NCI-H2107 treated with DMSO at 0.1 percent for 48 hours (cell line): ENCODE data around the gene SCAMP2.
"Not testable (repeated sequence)": the region's sequence is repeated elsewhere in the genome, so short reads cannot be mapped to it uniquely, and the experiment has no call there.

Experiments used
- DNase-seq: peaks from one replicate; lab custom pipeline; 2025; ENCODE audit not compliant: unreplicated experiment; lab: John Stamatoyannopoulos, UW

The SCAMP2 gene, protein sequence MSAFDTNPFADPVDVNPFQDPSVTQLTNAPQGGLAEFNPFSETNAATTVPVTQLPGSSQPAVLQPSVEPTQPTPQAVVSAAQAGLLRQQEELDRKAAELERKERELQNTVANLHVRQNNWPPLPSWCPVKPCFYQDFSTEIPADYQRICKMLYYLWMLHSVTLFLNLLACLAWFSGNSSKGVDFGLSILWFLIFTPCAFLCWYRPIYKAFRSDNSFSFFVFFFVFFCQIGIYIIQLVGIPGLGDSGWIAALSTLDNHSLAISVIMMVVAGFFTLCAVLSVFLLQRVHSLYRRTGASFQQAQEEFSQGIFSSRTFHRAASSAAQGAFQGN

DNA sequence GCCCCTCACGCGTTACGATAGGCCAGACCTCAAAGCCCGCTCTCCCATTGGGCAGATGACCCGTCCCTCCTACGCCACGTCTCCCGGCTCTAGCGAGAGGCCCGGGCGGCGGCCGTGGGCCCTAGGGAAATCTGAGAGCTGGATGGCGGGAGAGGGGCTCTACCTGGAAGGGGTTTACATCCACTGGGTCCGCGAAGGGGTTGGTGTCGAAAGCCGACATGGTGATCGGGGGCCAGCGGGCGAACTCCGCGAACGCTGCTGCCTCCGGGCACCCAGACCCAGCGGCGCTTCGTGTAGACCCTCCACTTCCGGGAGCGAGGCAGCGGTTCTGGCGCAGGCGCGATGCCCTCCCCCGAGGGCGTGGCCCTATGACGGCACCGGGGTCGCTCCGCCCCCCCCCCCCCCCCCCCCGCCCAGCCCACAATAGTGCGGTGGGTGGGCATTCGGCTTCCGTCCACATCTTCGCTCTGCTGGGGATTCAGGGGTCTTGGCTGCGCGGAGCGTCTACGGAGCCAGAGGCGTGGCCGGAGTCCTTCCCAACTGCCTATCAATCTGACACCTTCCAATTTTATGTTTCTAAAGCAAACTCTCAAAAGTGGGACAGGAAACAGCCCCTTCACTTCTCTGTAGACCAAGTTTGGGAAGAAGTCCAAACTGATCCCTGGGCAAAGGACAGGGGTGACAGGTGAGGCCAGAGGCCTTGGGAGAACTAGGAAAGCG lies at the start of gene SCAMP2:
Gene SCAMP2, minus strand, starts transcription at position 330 of the 720 bp plus-strand sequence. Its CDS starts 110 bp downstream, at position 220.
- peak; percentile 50 for DNase-seq

- no peak for DNase-seq
Observed at GRCh38 chr15:74920456-74920855, 47.3 kb upstream of the SCAMP2 start.

DNA sequence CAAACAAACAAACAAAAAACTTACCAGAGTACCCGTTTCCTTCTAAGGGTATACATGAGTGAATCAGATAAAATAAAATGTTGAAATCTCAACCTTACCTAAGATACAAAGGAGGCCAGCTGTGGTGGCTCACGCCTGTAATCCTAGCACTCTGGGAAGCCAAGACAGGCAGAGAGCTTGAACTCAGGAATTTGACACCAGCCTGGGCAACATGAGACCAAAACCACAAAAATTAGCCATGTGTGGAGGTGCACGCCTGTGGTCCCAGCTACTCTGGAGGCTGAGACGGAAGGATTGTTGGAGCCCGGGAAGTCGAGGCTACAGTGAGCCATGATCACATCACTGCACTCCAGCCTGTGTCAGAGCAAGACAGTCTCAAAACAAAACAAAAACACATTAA lies 44.5 kb upstream of the SCAMP2 start:
- no peak for DNase-seq

DNA sequence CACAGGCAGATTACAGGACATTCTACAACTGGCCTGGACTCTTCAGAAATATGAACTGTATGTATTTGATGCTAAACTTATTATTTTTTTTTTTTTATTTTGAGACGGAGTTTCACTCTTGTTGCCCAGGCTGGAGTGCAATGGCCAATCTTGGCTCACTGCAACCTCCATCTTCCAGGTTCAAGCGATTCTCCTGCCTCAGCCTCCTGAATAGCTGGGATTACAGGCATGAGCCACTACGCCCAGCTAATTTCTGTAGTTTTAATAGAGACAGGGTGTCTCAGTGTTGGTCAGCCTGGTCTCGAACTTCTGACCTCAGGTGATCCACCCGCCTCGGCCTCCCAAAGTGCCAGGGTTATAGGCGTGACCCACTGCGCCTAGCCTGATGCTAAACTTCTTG lies 40.6 kb upstream of the SCAMP2 start:
- DNase-seq, result not testable (repeated sequence)

- no peak for DNase-seq
Observed at GRCh38 chr15:74913041-74913440, 39.9 kb upstream of the SCAMP2 start.

- no peak for DNase-seq
Observed at GRCh38 chr15:74908635-74909034, 35.5 kb upstream of the SCAMP2 start.

- DNase-seq, result no peak
Observed at GRCh38 chr15:74907163-74907870, 34.2 kb upstream of the SCAMP2 start.

DNA sequence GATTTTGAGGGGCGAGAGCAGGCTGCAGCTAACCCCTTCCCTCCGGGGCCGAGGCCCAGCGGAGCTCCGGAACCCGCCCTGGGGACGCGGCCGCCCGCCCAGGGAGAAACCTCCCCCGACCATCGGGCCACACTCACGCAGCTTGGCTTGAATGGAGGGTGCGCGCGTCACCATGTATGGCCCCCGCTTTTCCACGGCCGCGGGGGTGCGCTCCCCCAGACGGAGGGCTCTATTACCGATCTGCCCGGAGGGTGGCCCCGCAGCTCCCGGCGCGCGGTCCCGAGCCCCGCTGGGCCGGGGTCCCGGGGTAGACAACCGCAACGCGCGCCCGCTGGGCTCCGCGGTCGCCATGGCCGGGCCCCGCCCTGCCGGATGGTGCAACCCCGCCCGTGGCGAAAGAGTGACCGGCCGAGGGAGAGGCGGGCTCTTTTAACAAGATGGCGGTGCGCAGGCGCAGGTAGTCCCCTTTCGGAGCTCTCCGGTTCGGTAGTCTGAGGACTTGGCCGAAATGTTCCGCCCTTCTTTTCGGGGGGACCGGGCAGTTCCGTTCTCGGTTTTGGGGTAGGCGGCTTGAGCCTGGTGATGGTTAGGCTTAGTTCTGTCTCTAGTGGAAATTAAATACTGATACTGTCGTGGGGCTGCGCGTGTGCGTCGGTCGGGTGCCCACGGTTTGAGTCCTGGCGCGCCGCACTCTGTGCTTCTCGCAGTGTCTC lies 33.4 kb upstream of the SCAMP2 start, which contains the start of gene FAM219B:
Gene FAM219B, minus strand, starts transcription at position 402 of the 713 bp plus-strand sequence. Its CDS starts 51 bp downstream, at position 351.
- DNase-seq, result peak; percentile 33

- no peak for DNase-seq
Observed at GRCh38 chr15:74906067-74906449, 32.9 kb upstream of the SCAMP2 start.

GRCh38 chr15:74904190-74904805 lies 31.1 kb upstream of the SCAMP2 start:
- DNase-seq, result no peak

DNA sequence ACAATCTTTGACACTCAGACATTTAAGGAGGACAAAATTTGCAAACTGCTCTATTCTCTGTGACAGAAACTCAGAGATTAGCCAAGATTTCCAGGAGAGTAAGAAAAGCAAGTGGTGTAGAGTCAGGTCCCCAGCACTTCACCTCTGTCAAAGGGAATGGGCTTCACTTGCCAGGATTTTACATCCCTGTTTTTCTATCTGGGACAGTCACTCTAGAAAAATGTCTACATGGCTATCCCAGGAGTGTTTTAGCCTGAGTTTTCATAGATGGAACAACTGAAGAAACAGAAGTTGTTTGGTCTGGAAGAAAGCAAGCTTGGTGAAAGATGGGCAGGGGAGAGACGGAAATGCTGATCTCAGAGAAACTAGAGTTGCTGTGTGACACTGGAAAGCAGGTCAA lies 30.5 kb upstream of the SCAMP2 start:
- DNase-seq, result no peak

DNA sequence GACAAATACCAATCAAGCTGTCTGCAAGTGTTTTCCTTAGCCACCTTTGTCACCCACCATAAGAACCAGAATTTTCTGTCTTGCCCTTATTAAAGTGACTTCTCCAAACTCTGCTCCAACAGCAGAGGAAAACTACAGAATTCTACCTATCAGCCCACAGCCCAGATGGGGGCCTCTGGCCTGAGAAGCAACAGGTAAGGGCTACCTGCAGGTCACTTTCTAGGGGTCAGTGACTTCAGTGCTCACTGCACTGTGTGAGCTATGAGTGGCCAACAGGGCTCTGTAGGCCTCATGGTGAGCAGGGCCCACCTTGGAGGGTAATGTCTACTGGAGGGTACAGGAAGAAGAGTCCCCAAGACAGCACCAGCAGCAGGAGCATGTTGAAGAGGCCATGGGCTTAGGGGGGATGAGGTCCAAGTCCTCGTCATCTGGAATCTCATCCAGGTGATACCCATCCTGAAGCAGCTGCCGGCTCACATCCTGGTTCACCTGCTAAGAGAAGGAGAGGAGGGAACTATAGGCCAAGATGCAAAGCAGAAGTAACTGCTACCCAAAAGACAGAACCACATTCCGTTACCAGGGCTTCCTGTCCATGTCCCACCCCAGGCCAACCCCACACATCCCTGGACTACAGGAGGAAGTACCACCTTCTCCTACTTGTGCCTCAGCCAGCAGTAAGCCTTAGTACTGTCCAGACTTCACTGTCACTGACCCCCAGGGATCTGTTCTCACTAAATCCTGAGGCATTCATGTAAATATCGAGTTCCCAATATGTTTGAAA lies 29.3 kb upstream of the SCAMP2 start:
- no peak for DNase-seq

DNA sequence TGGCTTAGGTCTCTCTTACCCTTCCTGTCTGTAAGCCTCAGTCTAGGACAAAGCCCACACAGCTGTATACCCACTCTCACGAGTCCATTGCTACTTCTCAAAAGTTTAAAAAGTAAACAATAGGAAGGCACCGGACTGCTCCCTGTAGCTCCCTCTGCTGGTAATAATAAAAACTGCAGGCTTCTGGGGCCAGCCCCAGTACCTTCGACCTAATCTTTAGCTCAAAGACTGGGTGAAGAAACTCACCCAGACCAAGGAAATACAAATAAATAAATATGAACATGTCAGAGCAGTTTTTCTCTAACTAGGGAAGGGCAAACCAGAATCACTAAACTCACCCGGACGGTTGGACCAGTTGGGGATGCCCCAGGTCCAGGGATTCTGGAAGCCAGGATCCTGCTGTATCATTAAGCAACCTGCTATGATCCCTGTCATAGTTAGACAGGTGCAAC lies 28.5 kb upstream of the SCAMP2 start:
- no peak for DNase-seq

DNA sequence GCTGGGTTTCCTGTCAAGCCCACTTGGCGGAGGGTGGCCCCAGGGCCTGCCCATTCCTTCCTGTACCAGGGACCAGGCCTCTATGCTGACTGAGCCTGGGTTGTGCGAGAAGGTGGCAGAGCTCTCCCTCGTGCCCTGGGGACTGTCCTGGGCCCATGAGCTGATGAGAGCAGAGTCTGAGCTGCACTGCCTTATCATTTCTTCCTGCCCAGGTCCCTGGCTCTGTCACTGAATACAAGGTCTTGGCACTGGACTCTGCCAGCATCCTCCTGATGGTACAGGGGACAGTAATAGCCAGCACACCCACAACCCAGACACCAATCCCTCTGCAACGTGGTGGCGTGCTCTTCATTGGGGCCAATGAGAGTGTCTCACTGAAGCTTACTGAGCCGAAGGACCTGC lies 24.1 kb upstream of the SCAMP2 start:
- no peak for DNase-seq

DNA sequence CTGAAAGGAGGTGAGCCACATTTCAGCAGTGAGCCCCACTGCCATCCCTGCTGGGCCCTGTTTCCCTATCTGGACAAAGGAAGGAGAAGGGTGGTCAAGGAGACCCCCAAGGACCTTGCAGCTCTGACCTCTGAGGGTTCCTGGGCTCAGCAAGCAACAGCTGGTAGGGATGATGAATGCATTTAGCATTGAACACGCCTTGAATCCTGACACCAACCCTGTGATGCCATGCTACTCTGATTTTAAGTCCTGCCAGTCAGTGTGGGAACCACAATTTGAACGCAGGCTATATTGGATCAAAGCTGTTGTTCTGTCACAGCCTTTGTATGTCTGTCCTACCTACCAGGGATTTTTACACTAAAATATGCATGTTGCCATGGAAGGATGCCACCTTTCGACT lies 23.2 kb upstream of the SCAMP2 start:
- DNase-seq, result no peak

DNA sequence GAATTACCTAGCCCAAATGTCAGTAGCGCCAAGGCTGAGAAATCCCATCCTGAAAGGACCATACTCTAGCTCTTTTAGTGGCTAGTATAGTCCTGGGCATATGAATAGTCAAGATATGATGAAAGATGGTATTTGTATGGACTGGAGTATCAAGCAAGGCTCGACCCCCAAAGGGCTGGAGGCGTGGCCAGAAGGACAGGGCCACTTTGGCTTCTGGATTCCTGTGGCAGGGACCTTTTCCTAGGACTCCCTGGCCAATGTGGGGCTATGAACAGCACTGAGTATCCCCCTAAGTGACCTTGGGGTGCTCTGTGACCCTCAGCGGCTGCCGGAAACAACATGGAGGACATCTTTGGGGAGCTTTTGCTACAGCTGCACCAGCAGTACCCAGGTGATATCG lies 22.7 kb upstream of the SCAMP2 start:
- no peak for DNase-seq

DNA sequence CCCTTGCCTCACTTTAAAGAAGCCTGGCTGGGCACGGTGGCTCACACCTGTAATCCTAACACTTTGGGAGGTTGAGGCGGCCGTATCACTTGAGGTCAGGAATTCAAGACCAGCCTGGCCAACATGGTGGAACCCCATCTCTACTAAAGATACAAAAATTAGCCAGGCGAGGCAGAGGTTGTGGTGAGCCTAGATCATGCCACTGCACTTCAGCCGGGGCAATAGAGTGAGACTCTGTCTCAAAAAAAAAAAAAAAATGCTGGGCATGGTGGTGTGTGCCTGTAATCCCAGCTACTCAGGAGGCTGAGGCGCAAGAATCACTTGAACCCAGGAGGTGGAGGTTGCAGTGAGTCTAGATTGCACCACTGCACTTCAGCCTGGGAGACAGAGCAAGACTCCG lies 21.2 kb upstream of the SCAMP2 start:
- not testable (repeated sequence) for DNase-seq

DNA sequence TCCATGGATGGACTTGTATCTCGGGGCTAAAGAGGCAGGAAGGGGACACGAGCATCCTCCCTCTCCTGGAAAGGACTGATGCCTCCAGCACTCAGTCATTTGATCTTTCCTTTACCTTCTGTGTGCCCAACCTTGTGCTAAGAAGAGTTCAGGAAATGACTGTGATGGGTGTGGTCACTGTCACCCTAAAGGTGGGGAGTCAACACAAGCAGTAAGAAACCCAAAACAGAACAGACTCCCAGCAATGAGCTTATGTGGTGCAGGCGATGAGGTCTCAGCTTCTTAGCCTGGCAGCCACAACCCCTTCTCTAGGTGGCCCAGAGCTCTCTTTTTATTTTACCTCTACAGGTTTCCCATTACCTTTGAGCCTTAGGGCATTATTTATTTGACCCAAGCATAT lies 20.5 kb upstream of the SCAMP2 start:
- DNase-seq, result no peak

DNA sequence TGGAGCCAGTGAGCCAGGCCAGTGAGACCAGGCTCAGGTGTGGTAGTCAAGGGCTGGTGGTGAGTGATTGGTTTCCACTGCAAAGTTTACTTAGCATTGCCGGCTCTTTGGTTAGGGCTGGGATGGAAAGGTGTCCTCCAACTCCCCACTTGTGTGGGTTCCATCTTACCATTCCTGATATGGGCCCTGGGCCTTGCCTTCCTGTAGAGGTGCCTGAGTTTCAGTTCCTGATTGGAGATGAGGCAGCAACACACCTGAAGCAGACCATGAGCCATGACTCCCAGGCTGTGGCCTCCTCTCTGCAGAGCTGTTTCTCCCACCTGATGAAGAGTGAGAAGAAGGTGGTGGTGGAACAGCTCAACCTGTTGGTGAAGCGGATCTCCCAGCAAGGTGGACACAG lies 19.8 kb upstream of the SCAMP2 start:
- no peak for DNase-seq

DNA sequence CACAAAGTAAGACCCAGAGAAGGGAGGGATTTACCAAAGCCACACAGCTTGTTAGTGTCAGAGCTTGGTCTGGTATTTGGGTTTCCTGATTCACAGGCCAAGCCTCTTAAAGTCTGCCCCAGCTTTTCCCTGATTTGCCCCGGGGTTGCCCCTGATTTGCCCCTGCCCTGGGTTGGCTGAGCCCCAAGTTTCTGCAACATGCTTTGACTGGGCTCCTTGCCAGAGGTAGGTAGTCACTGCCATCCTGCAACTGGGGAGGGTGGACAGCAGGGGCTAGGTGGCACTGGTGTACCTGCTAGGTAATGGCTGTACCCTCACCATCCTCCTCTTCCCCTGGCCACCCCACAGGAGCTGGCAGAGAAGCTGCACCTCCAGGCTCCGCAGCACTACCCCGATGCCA lies 19.1 kb upstream of the SCAMP2 start:
- DNase-seq, result no peak
